Measurements from ENCODE around the gene PNKD.

Gene PNKD

GRCh38 chr2:218320704-218321336 is 50.5 kb downstream of the PNKD start:
- DNase-seq: no peak

GRCh38 chr2:218322768-218323525 is 52.6 kb downstream of the PNKD start:
- DNase-seq: peak; percentile 78

- DNase-seq: peak; percentile 79
Measured at GRCh38 chr2:218323526-218324472, 53.5 kb downstream of the PNKD start.

- DNase-seq: no peak
Measured at GRCh38 chr2:218325566-218326160, 55.3 kb downstream of the PNKD start.

- DNase-seq: no peak
Measured at GRCh38 chr2:218326315-218326714, 56.0 kb downstream of the PNKD start.

- no peak for DNase-seq
Measured at GRCh38 chr2:218327451-218328210, 57.3 kb downstream of the PNKD start.

- DNase-seq: no peak
Measured at GRCh38 chr2:218328294-218328693, 58.0 kb downstream of the PNKD start.

GRCh38 chr2:218329027-218329825 is 58.9 kb downstream of the PNKD start:
- no peak for DNase-seq

GRCh38 chr2:218329826-218330593 is 59.7 kb downstream of the PNKD start:
- no peak for DNase-seq

- no peak for DNase-seq
Measured at GRCh38 chr2:218331745-218332144, 61.4 kb downstream of the PNKD start.

GRCh38 chr2:218332288-218332687 is 62.0 kb downstream of the PNKD start:
- DNase-seq: no peak

- no peak for DNase-seq
Measured at GRCh38 chr2:218332920-218333645, 62.8 kb downstream of the PNKD start.

- no peak for DNase-seq
Measured at GRCh38 chr2:218334531-218334930, 64.2 kb downstream of the PNKD start.

GRCh38 chr2:218340656-218341055 is 70.3 kb downstream of the PNKD start:
- no peak for DNase-seq

GRCh38 chr2:218341381-218341780 is 71.1 kb downstream of the PNKD start:
- no peak for DNase-seq

GRCh38 chr2:218342837-218343236 is 72.5 kb downstream of the PNKD start:
- no peak for DNase-seq

GRCh38 chr2:218343591-218343990 is 73.3 kb downstream of the PNKD start:
- peak; percentile 49 for DNase-seq

GRCh38 chr2:218344090-218344754 is 73.9 kb downstream of the PNKD start:
- DNase-seq: no peak

GRCh38 chr2:218344755-218345417 is 74.6 kb downstream of the PNKD start:
- DNase-seq: no peak
